ENCODE results near the gene P3R3URF. TPM values are rescaled to one million over a fixed set of nuclear protein-coding genes. Genes with fewer than 3 reads are reported as not detected.
"Not testable (repeated sequence)": the region's sequence is repeated elsewhere in the genome, so short reads cannot be mapped to it uniquely, and the experiment has no call there.

Gene P3R3URF
- not detected for total RNA-seq
- not detected for polyA plus RNA-seq

- WGBS: 89% methylated on average over 13 of the region's 13 CpGs
- no peak within 1 kb of the TSS for H3K4me3 ChIP-seq (ENCODE audit: low read depth, low read length)
- H3K27ac ChIP-seq (ENCODE audit: low read depth): no peak within 1 kb of the TSS
- no peak for DNase-seq (ENCODE audit: extremely low spot score)
- no peaks in the 10 kb centered on the region for H3K4me1 ChIP-seq (ENCODE audit: insufficient read depth)
- no peaks in the 10 kb centered on the region for H3K36me3 ChIP-seq (ENCODE audit: insufficient read depth)
Measured at GRCh38 chr1:46176211-46176865, at the start of gene P3R3URF. Gene P3R3URF, minus strand, starts transcription at chr1:46176488. Its CDS starts 17 bp downstream, at chr1:46176471.

DNA sequence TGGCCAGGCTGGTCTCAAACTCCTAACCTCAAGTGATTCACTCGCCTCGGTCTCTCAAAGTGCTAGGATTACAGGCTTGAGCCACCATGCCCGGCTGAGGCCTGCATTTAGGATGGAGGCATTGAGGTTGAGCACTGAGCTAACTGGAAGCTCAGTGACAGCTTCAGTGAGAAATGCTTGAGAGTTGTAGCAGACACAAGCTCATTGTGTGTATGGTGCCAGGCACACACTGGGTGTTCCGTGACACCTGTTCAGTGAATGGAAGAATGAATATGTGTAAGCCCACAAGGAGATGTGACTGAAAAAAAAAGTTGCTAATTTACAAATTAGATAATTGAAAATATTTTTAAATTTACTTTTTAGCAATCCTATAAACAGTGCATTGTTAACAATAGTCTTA lies 48.7 kb upstream of the P3R3URF start:
- WGBS: 86% methylated on average over 4 of the region's 4 CpGs
- no peak for DNase-seq (ENCODE audit: extremely low spot score)
- H3K36me3 ChIP-seq (ENCODE audit: insufficient read depth): no peaks in the 10 kb centered on the region

DNA sequence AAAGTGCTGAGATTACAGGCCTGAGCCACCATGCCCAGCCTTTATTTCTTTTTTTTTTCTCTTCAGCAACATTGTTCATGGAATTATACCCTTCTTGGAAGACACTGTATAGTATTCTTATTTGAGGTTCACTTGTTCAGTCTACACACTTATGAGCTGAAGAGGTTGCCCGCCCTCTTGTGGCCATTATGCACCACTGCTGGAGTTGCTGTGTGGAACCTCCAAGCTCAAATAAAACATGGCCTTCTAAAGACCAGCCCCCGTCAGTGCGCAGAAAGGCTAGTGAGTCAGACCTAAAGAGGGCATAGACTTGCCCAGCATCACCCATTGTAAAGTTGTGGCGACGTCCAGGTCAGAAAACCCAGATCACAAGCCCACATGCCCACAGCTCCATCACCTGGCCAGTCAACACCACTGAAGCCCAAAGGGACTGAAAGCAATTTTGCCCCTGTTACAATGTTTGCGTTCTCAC lies 47.2 kb upstream of the P3R3URF start:
- H3K4me1 ChIP-seq (ENCODE audit: insufficient read depth): no peaks in the 10 kb centered on the region
- H3K36me3 ChIP-seq (ENCODE audit: insufficient read depth): no peaks in the 10 kb centered on the region
- no peak overlapping the region for H3K27ac ChIP-seq (ENCODE audit: low read depth)
- peak; percentile 59 for DNase-seq (ENCODE audit: extremely low spot score)
- no peak overlapping the region for H3K4me3 ChIP-seq (ENCODE audit: low read depth, low read length)
- WGBS: 9% methylated on average over 6 of the region's 6 CpGs

More for the DNA sequence above, 48.7 kb upstream of the P3R3URF start:
- Histone ChIP-seq H3K27ac (ENCODE audit: low read depth) (no peak overlapping the region), H3K4me3 (ENCODE audit: low read depth, low read length) (no peak overlapping the region), H3K4me1 (ENCODE audit: insufficient read depth) (no peaks in the 10 kb centered on the region)

DNA sequence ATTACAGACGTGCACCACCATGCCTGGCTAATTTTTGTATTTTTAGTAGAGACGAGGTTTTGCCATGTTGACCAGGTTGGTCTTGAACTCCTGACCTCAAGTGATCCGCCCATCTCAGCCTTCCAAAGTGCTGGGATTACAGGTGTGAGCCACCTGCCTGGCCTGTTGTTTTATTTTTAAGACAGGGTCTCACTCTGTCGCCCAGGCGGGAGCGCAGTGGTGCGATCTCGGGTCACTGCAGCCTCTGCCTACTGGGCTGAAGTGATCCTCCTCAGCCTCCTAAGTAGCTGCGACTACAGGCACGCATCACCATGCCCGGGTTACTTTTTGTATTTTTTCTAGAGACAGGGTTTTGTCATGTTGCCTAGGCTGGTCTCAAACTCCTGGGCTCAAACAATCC lies 46.8 kb upstream of the P3R3URF start:
- not testable (repeated sequence) for H3K4me1 ChIP-seq (ENCODE audit: insufficient read depth); H3K27ac ChIP-seq (ENCODE audit: low read depth); DNase-seq (ENCODE audit: extremely low spot score); H3K4me3 ChIP-seq (ENCODE audit: low read depth, low read length); H3K36me3 ChIP-seq (ENCODE audit: insufficient read depth)
- 78% methylated on average over 11 of the region's 11 CpGs for WGBS

DNA sequence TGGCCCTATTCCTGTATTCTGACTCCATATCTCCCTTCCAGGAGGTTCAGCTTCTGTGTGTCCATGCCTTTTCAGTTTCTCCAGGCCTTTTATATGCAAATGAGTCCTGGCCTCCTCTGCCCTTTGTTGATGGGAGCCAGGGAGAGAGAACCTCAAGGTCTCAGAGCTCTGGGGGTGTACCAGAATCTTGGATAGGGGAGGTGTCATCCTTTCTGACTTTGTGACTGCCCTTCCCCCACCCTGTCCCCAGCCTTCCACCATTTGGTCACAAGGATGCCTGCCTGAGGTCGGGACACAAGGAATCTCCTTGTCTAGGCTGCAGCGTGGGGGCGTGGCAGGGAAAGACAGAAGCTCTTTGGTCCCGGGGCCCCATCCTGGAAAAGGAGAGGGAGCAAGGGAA lies 45.5 kb upstream of the P3R3URF start:
- WGBS: 49% methylated on average over 4 of the region's 4 CpGs
- no peak for DNase-seq (ENCODE audit: extremely low spot score)
- Histone ChIP-seq H3K4me3 (ENCODE audit: low read depth, low read length) (no peak overlapping the region), H3K4me1 (ENCODE audit: insufficient read depth) (no peaks in the 10 kb centered on the region), H3K36me3 (ENCODE audit: insufficient read depth) (no peaks in the 10 kb centered on the region), H3K27ac (ENCODE audit: low read depth) (no peak overlapping the region)

- Histone ChIP-seq H3K36me3 (ENCODE audit: insufficient read depth) (no peaks in the 10 kb centered on the region), H3K27ac (ENCODE audit: low read depth) (no peak overlapping the region), H3K4me3 (ENCODE audit: low read depth, low read length) (no peak overlapping the region), H3K4me1 (ENCODE audit: insufficient read depth) (no peaks in the 10 kb centered on the region)
- WGBS: 85% methylated on average over 3 of the region's 3 CpGs
- no peak for DNase-seq (ENCODE audit: extremely low spot score)
Measured at GRCh38 chr1:46220808-46221207, 44.5 kb upstream of the P3R3URF start.

DNA sequence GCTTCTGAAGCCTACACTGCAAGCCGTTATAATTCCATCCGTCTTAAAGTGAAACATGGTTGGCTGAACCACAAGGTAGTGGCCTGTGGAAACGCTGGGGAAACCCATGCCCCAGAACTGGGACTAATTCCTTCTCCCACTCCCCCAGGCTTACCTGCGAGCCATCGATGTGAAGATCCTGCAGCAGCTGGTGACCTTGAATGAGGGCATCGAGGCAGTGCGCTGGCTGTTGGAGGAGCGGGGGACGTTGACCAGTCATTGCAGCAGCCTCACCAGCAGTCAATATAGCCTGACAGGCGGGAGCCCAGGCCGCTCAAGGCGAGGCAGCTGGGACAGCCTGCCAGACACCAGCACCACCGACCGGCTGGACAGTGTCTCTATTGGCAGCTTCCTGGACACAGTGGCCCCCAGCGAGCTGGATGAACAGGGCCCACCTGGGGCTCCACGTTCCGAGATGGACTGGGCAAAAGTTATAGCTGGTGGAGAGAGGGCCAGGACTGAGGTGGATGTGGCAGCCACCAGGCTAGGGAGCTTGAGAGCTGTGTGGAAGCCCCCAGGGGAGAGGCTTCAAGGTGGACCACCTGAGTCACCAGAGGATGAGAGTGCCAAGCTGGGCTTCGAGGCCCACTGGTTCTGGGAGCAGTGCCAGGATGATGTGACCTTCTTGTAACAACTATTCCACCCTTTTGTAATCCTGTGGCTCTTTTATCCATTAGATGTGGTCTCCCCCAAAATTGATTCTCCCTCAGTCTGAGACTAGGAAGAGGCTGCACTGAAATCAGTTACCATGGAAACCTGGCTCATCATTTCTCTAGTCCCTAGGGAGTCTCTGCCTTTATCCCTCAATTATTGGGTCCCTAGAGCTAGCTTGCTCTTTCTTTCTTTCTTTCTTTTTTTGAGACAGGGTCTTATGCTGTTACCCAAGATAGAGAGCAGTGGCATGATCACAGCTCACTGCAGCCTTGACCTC lies 43.5 kb upstream of the P3R3URF start:
- 77% methylated on average over 18 of the region's 18 CpGs for WGBS
- H3K27ac ChIP-seq (ENCODE audit: low read depth): no peak overlapping the region
- no peak overlapping the region for H3K4me3 ChIP-seq (ENCODE audit: low read depth, low read length)

GRCh38 chr1:46218443-46218842 lies 42.2 kb upstream of the P3R3URF start:
- no peak overlapping the region for H3K27ac ChIP-seq (ENCODE audit: low read depth)
- 82% methylated on average over 8 of the region's 8 CpGs for WGBS

More for the DNA sequence above, 43.5 kb upstream of the P3R3URF start:
- Histone ChIP-seq H3K36me3 (ENCODE audit: insufficient read depth) (peaks cover 2% of the 10 kb centered on the region), H3K4me1 (ENCODE audit: insufficient read depth) (no peaks in the 10 kb centered on the region)
- DNase-seq (ENCODE audit: extremely low spot score): no peak

DNA sequence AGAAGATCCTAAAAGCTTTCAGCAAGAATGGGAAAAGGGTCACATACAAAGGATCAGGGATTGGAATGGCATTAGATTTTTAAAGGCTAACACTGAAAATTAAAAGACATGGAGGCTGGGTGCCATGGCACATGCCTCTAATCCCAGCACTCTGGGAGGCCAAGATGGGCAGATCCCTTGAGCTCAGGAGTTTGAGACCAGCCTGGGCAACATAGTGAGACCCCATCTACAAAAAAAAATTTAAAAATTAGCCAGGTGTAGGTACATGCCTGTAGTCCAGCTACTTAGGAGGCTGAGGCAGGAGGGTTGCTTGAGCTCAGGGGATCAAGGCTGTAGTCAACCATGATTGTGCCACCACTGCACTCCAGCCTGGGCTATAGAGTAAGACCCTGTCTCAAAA lies 39.2 kb upstream of the P3R3URF start:
- H3K27ac ChIP-seq (ENCODE audit: low read depth): no peak overlapping the region
- H3K4me3 ChIP-seq (ENCODE audit: low read depth, low read length): no peak overlapping the region
- peaks cover 2% of the 10 kb centered on the region for H3K36me3 ChIP-seq (ENCODE audit: insufficient read depth)
- H3K4me1 ChIP-seq (ENCODE audit: insufficient read depth): no peaks in the 10 kb centered on the region
- DNase-seq (ENCODE audit: extremely low spot score): no peak

More at GRCh38 chr1:46218443-46218842, 42.2 kb upstream of the P3R3URF start:
- H3K36me3 ChIP-seq (ENCODE audit: insufficient read depth): peaks cover 2% of the 10 kb centered on the region
- peak; percentile 68 for DNase-seq (ENCODE audit: extremely low spot score)
- H3K4me3 ChIP-seq (ENCODE audit: low read depth, low read length): no peak overlapping the region
- H3K4me1 ChIP-seq (ENCODE audit: insufficient read depth): no peaks in the 10 kb centered on the region

GRCh38 chr1:46211051-46211450 lies 34.8 kb upstream of the P3R3URF start:
- Histone ChIP-seq H3K27ac (ENCODE audit: low read depth) (no peak overlapping the region), H3K4me3 (ENCODE audit: low read depth, low read length) (no peak overlapping the region), H3K36me3 (ENCODE audit: insufficient read depth) (peaks cover 2% of the 10 kb centered on the region), H3K4me1 (ENCODE audit: insufficient read depth) (no peaks in the 10 kb centered on the region)
- no peak for DNase-seq (ENCODE audit: extremely low spot score)
- 61% methylated on average over 2 of the region's 2 CpGs for WGBS

- Histone ChIP-seq H3K36me3 (ENCODE audit: insufficient read depth) (peaks cover 2% of the 10 kb centered on the region), H3K4me1 (ENCODE audit: insufficient read depth) (peaks cover 3% of the 10 kb centered on the region), H3K27ac (ENCODE audit: low read depth) (no peak overlapping the region), H3K4me3 (ENCODE audit: low read depth, low read length) (no peak overlapping the region)
- 94% methylated on average over 3 of the region's 3 CpGs for WGBS
- DNase-seq (ENCODE audit: extremely low spot score): no peak
Measured at GRCh38 chr1:46210561-46210960, 34.3 kb upstream of the P3R3URF start.

GRCh38 chr1:46206399-46206798 lies 30.1 kb upstream of the P3R3URF start:
- Histone ChIP-seq H3K36me3 (ENCODE audit: insufficient read depth) (no peaks in the 10 kb centered on the region), H3K4me1 (ENCODE audit: insufficient read depth) (peaks cover 3% of the 10 kb centered on the region), H3K27ac (ENCODE audit: low read depth) (no peak overlapping the region), H3K4me3 (ENCODE audit: low read depth, low read length) (no peak overlapping the region)
- WGBS: 79% methylated on average over 2 of the region's 2 CpGs
- DNase-seq (ENCODE audit: extremely low spot score): no peak

DNA sequence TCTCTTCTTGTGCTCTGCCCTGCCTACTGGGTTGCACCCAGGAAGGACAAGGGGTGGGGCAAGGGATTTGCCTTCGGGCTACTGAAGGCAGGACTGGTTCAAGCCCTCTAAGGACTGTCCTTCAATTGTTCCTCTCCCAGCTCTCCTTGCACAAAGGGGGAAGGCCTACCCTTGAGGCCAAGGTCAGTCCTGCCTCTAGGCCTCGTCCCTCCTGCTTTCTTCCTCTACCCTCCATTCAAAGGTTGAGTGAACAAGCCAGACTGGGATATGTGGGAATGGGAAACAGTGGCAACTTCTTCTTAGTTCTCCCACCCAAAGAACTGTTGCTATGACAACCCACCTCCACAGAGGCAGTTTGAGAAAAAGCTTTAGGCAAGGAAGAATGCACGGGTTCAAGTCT lies 29.5 kb upstream of the P3R3URF start:
- H3K27ac ChIP-seq (ENCODE audit: low read depth): no peak overlapping the region
- H3K4me3 ChIP-seq (ENCODE audit: low read depth, low read length): no peak overlapping the region
- no peak for DNase-seq (ENCODE audit: extremely low spot score)
- peaks cover 3% of the 10 kb centered on the region for H3K4me1 ChIP-seq (ENCODE audit: insufficient read depth)
- no peaks in the 10 kb centered on the region for H3K36me3 ChIP-seq (ENCODE audit: insufficient read depth)
- WGBS: 53% methylated on average over 3 of the region's 3 CpGs

GRCh38 chr1:46205141-46205540 lies 28.9 kb upstream of the P3R3URF start:
- no peak for DNase-seq (ENCODE audit: extremely low spot score)
- no peak overlapping the region for H3K27ac ChIP-seq (ENCODE audit: low read depth)
- 72% methylated on average over 3 of the region's 3 CpGs for WGBS
- H3K4me1 ChIP-seq (ENCODE audit: insufficient read depth): peaks cover 3% of the 10 kb centered on the region
- H3K36me3 ChIP-seq (ENCODE audit: insufficient read depth): no peaks in the 10 kb centered on the region
- H3K4me3 ChIP-seq (ENCODE audit: low read depth, low read length): no peak overlapping the region
